ENCODE results near the gene DYSF. TPM values are rescaled to one million over a fixed set of nuclear protein-coding genes. Genes with fewer than 3 reads are reported as not detected.

Gene DYSF
- total RNA-seq, 3 donors from 2014 or later, result 2.0 to 19.4 (median 6.8) TPM

DNA sequence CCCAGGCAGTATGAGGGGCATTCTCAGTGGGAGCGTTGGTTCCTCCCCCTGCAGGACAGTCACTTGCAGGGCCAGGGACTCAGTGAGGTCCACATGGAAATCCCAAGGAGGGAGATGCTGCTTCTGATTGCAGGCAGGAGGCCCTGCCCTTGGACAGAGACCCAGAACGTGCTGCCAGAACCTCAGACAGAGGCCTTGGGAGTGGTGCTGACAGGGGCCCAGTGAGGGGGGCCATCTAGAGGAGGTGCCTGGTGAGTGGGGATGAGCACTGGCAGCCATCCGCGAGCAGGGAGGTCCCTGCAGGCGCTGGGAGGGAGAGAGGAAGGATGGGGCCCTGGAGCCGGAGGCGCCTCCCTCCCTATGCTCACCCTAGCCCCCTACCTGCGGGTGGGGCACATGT, 133.1 kb downstream of the DYSF start:
- DNase-seq, result no peak
- no peak overlapping the region for H3K4me3 ChIP-seq
- H3K9me3 ChIP-seq, result no peaks in the 10 kb centered on the region
- intact Hi-C loops (cut with DNase I, micrococcal nuclease), result no loop called here
- TF ChIP-seq, protein P1, sequence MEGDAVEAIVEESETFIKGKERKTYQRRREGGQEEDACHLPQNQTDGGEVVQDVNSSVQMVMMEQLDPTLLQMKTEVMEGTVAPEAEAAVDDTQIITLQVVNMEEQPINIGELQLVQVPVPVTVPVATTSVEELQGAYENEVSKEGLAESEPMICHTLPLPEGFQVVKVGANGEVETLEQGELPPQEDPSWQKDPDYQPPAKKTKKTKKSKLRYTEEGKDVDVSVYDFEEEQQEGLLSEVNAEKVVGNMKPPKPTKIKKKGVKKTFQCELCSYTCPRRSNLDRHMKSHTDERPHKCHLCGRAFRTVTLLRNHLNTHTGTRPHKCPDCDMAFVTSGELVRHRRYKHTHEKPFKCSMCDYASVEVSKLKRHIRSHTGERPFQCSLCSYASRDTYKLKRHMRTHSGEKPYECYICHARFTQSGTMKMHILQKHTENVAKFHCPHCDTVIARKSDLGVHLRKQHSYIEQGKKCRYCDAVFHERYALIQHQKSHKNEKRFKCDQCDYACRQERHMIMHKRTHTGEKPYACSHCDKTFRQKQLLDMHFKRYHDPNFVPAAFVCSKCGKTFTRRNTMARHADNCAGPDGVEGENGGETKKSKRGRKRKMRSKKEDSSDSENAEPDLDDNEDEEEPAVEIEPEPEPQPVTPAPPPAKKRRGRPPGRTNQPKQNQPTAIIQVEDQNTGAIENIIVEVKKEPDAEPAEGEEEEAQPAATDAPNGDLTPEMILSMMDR (IDR thresholded peaks at IDR 0.05), result no peak
- H3K4me1 ChIP-seq (ENCODE audit: low read depth), result no peaks in the 10 kb centered on the region
- no peak for ATAC-seq
- no peaks in the 10 kb centered on the region for H3K36me3 ChIP-seq (ENCODE audit: low read depth)

DNA sequence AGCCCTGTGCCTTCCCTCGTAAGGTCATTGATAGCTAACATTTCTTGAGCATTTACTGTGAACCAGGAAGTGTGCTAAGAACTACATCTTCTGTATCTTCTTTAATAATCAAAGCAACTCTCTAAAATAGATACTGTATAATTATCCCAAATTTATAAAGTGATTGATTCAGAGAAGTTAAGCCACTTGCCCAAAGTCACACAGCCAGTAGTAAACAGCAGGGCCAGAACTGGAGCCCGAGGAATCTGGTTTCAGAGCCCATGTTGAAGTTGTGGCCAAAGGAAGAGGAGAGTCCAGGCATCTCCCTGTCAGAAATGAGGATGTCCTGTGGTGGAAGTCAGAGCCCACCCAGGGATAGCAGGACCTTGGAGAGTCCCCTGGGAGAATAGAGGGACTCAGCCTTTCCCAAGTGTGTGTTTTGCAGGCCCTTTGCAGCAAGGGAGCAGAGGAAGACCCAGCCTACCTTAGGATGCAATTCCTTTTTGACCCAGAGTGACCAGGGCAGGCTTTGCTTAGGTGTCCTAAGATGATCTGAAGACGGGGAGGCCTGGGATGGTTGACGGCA, 134.2 kb downstream of the DYSF start:
- no peaks in the 10 kb centered on the region for H3K36me3 ChIP-seq (ENCODE audit: low read depth)
- ATAC-seq (no peak), DNase-seq (no peak)
- no peaks in the 10 kb centered on the region for H3K4me1 ChIP-seq (ENCODE audit: low read depth)
- no peak overlapping the region for H3K4me3 ChIP-seq
- intact Hi-C loops (cut with DNase I, micrococcal nuclease), result no loop called here
- H3K9me3 ChIP-seq, result no peaks in the 10 kb centered on the region
- TF ChIP-seq, protein P1 (IDR thresholded peaks at IDR 0.05), result no peak

DNA sequence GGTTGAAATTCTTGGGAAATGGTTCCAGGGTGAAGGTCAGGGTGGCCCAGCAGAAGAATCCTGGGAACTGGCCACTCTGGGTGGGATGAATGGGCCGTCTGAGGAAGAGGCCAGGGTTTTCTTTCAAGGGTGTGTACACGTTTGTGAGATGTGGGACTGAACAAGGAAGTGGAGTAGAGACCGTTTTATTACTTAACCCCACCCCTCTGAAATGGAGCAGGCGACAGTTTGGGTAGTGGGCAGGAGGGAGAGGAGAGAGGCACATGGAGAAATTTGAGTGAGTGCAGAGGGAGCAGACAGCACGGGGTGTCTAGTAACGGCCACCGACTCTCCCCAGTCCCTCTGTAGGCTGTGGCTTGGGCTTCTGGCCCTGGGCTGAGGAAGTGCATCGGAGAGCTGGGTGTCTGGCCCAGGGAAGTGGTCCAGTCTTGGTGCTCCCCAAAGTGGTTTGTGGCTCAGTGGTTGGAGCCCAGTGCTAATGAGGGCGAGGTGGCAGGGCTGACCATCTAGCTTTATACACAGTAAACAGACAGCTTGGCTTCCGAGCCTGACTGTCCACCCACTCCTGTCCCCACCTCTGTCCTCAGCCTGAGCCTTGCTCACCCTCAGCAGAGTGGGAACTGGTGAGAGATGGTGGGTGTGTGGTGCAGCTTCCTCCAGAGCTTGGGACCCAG, 135.3 kb downstream of the DYSF start:
- TF ChIP-seq, protein P1 (IDR thresholded peaks at IDR 0.05), result no peak
- ATAC-seq (peak; percentile 55), DNase-seq (no peak)
- Histone ChIP-seq H3K4me3 (no peak overlapping the region), H3K9me3 (no peaks in the 10 kb centered on the region), H3K36me3 (ENCODE audit: low read depth) (no peaks in the 10 kb centered on the region), H3K4me1 (ENCODE audit: low read depth) (no peaks in the 10 kb centered on the region)
- intact Hi-C loops (cut with DNase I, micrococcal nuclease), result no loop called here

DNA sequence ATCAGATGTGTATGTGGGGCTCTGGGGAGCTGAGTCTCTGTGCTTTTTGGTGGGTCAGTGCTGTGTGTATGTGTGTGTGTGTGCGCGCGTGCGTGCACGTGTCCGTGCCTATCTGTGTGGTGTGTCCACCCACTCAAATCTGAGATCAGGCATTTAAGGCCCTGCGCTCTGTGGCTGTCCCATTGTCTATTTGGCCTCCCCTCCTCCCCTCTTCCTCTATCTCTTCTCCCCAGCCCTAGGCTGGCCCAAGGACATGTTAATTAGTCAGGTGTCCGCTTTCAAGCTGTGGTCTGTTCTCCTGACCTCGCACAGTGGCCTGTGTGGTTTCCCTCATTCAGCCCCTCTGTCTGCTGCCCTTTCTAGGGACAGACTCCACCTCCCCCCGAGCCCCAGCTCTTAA, 136.4 kb downstream of the DYSF start:
- Histone ChIP-seq H3K36me3 (ENCODE audit: low read depth) (no peaks in the 10 kb centered on the region), H3K4me1 (ENCODE audit: low read depth) (no peaks in the 10 kb centered on the region), H3K4me3 (no peak overlapping the region), H3K9me3 (no peaks in the 10 kb centered on the region)
- ATAC-seq (no peak), DNase-seq (no peak)
- intact Hi-C loops (cut with DNase I, micrococcal nuclease), result no loop called here
- TF ChIP-seq, protein P1 (IDR thresholded peaks at IDR 0.05), result no peak

DNA sequence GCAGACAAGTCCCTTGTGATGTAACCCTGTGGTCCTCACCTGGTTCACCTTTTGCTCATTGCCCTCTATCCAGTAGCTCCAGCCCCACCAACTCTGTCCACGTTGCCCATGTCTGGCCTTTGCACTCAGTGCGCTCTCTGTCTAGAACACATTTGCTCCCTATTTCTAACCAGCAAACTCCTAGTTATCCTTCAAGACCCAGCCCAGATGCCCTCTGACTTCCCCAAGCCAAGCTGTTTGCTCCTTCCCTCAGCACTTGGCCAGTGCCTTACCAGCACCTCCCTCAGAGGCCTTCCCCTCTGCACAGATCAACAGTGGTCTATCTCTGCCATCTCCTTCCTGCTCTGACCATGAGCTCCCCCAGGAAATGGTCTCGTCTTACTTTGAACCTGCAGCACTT, 137.7 kb downstream of the DYSF start:
- no peaks in the 10 kb centered on the region for H3K36me3 ChIP-seq (ENCODE audit: low read depth)
- DNase-seq, result no peak
- H3K4me1 ChIP-seq (ENCODE audit: low read depth), result no peaks in the 10 kb centered on the region
- TF ChIP-seq, protein P1 (IDR thresholded peaks at IDR 0.05), result no peak
- no peak for ATAC-seq
- intact Hi-C loops (cut with DNase I, micrococcal nuclease), result no loop called here
- no peaks in the 10 kb centered on the region for H3K9me3 ChIP-seq
- no peak overlapping the region for H3K4me3 ChIP-seq

Measured in mucosa of descending colon (tissue), 3 donors.